CD4-positive, alpha-beta T cell (primary cell): Measurements from ENCODE around the gene UGDH. TPM values are rescaled to one million over a fixed set of nuclear protein-coding genes. Genes with fewer than 3 reads are reported as not detected.
"Not testable (repeated sequence)": the region's sequence is repeated elsewhere in the genome, so short reads cannot be mapped to it uniquely, and the experiment has no call there.

Experiments used
- ATAC-seq: fragments of 200-7000 bp; cut with Tn5 transposase; one replicate; pipeline ENCODE4 v1.10.0; 2022; ENCODE audit warnings: mild to moderate bottlenecking; ENCODE audit not compliant: poor library complexity
- CTCF ChIA-PET: fragments of 350-600 bp; sonication (Branson Sonifier 250); formaldehyde crosslinking; loops from one replicate; lab custom pipeline; 2021; ENCODE audit warnings: antibody characterized with exemption, inconsistent platforms; lab: Charles Lee
- POLR2A ChIA-PET: fragments of 350-600 bp; sonication (Branson Sonifier 250); formaldehyde crosslinking; loops from one replicate; lab custom pipeline; 2021; ENCODE audit warnings: antibody characterized with exemption, inconsistent platforms; lab: Charles Lee
- DNase-seq, 14 experiments: peaks; one replicate each; pipeline ENCODE4 v3.0.0-alpha.2; 2013 to 2020; ENCODE audit warnings: mixed read lengths in 2 of 14
- H3K27ac ChIP-seq, 2 donors: one replicate each; pipeline versions ENCODE4 v1.5.1 to v1.7.0; 2013; ENCODE audit warnings: low read length in 2 of 2, low read depth in 1 of 2, mild to moderate bottlenecking in 1 of 2
- H3K27me3 ChIP-seq, 2 experiments: 1 replicate in 1 of 2; 2 replicates in 1 of 2; pipeline versions ENCODE4 v1.6.1 to v1.7.0; 2013; ENCODE audit warnings: low read length in 2 of 2, control low read depth in 1 of 2, mild to moderate bottlenecking in 1 of 2, moderate library complexity in 1 of 2; ENCODE audit not compliant: insufficient read depth in 2 of 2, control insufficient read depth in 1 of 2
- H3K36me3 ChIP-seq: one replicate; pipeline ENCODE4 v1.6.1; 2013; ENCODE audit warnings: low read length, control low read depth; ENCODE audit not compliant: insufficient read depth
- H3K4me1 ChIP-seq: one replicate; pipeline ENCODE4 v1.6.1; 2013; ENCODE audit warnings: low read length, control low read depth; ENCODE audit not compliant: insufficient read depth
- H3K4me3 ChIP-seq: one replicate; pipeline ENCODE4 v1.5.1; 2013; ENCODE audit warnings: mild to moderate bottlenecking, low read length, moderate library complexity
- H3K9me3 ChIP-seq, 2 experiments: 1 replicate in 1 of 2; 2 replicates in 1 of 2; pipeline versions ENCODE4 v1.6.1 to v1.7.0; 2013; ENCODE audit warnings: low read length in 2 of 2, mild to moderate bottlenecking in 2 of 2, control low read depth in 1 of 2, moderate library complexity in 1 of 2; ENCODE audit not compliant: control insufficient read depth in 1 of 2, insufficient read depth in 1 of 2
- H3K27ac Mint-ChIP-seq: one replicate; pipeline ENCODE4 v1.8.0; 2020; ENCODE audit warnings: mixed read lengths
- H3K27me3 Mint-ChIP-seq: one replicate; pipeline ENCODE4 v1.8.0; 2021; ENCODE audit warnings: mixed read lengths
- H3K36me3 Mint-ChIP-seq: one replicate; pipeline ENCODE4 v1.8.0; 2021; ENCODE audit warnings: low read depth, mixed read lengths
- H3K4me1 Mint-ChIP-seq: one replicate; pipeline ENCODE4 v1.8.0; 2021; ENCODE audit warnings: low read depth, mixed read lengths
- H3K4me3 Mint-ChIP-seq: one replicate; pipeline ENCODE4 v1.8.0; 2020; ENCODE audit warnings: mild to moderate bottlenecking, mixed read lengths
- H3K9me3 Mint-ChIP-seq: one replicate; pipeline ENCODE4 v1.8.0; 2020; ENCODE audit warnings: mixed read lengths
- intact Hi-C, 2 experiments: fragments of 100-400 bp; cut with DNase I in 1 of 2; cut with micrococcal nuclease in 1 of 2; formaldehyde crosslinking; loops; one replicate each; pipeline versions ENCODE4 v1.15.1 to v1.9.0; 2023 to 2025; cut with DNase I, micrococcal nuclease
- total RNA-seq, 174 experiments: library from RNA in 2 of 174; stranded (reverse) in 2 of 174; gene quantifications; one replicate each; pipeline ENCODE4 v1.2.3 and lab custom pipeline; 2021 to 2026
- TF ChIP-seq, protein P1 (sequence below): fragments of 200-600 bp; IDR thresholded peaks from one replicate; pipeline ENCODE4 v1.8.0; 2022; ENCODE audit warnings: antibody characterized with exemption, mild to moderate bottlenecking

Gene UGDH
- total RNA-seq, 2 experiments from 2014 or later = 3.5 to 3.7 TPM

GRCh38 chr4:39516407-39516966, 10.8 kb downstream of the UGDH start:
- Mint-ChIP-seq H3K4me1 (no peaks in the 10 kb centered on the region), H3K27ac (no peak overlapping the region), H3K27me3 (no peaks in the 10 kb centered on the region), H3K36me3 (peaks cover 11% of the 10 kb centered on the region), H3K9me3 (no peaks in the 10 kb centered on the region), H3K4me3 (no peak overlapping the region)
- H3K4me1 ChIP-seq = no peaks in the 10 kb centered on the region
- ChIA-PET CTCF (no interaction called here), POLR2A (no interaction called here)
- intact Hi-C loops = no loop called here
- ATAC-seq = no peak
- DNase-seq = no peak
- TF ChIP-seq, protein P1, sequence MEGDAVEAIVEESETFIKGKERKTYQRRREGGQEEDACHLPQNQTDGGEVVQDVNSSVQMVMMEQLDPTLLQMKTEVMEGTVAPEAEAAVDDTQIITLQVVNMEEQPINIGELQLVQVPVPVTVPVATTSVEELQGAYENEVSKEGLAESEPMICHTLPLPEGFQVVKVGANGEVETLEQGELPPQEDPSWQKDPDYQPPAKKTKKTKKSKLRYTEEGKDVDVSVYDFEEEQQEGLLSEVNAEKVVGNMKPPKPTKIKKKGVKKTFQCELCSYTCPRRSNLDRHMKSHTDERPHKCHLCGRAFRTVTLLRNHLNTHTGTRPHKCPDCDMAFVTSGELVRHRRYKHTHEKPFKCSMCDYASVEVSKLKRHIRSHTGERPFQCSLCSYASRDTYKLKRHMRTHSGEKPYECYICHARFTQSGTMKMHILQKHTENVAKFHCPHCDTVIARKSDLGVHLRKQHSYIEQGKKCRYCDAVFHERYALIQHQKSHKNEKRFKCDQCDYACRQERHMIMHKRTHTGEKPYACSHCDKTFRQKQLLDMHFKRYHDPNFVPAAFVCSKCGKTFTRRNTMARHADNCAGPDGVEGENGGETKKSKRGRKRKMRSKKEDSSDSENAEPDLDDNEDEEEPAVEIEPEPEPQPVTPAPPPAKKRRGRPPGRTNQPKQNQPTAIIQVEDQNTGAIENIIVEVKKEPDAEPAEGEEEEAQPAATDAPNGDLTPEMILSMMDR = no peak
- H3K36me3 ChIP-seq = peaks cover 7% of the 10 kb centered on the region
- no peaks in the 10 kb centered on the region for H3K27me3 ChIP-seq
- H3K4me3 ChIP-seq = no peak overlapping the region
- H3K27ac ChIP-seq = no peak overlapping the region
- no peaks in the 10 kb centered on the region for H3K9me3 ChIP-seq

DNA sequence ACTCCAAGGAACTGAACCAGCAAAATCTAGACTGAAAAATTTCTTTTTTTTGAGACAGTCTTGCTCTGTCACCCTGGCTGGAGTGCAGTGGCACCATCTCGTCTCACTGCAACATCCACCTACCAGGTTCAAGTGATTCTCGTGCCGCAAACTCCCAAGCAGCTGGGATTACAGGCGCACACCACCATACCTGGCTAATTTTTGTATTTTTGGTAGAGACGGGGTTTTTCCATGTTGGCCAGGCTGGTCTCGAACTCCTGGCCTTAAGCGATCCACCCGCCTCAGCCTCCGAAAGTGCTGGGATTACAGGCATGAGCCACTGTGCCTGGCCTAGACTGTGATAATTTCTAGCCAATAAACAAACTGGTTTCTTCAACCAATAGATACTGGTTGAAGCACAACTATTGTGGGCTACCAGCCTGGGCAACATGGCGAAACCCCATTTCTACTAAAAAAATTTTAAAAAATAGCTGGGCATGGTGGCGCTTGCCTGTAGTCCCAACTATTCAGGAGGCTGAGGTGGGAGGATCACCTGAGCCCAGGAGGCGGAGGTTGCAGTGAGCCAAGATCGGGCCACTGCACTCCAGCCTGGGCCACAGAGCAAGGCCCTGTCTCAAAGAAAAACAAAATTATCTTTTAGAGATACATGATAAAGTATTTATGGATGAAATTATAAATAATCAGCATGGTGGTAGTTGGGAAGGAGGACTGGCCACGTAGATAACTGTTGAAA, 11.4 kb downstream of the UGDH start:
- H3K4me3 ChIP-seq, H3K27me3 Mint-ChIP-seq, H3K4me3 Mint-ChIP-seq, H3K27ac ChIP-seq, H3K36me3 ChIP-seq, H3K27ac Mint-ChIP-seq, H3K9me3 ChIP-seq, H3K4me1 Mint-ChIP-seq, H3K27me3 ChIP-seq, DNase-seq, H3K9me3 Mint-ChIP-seq, POLR2A ChIA-PET, intact Hi-C loops, CTCF ChIA-PET, H3K4me1 ChIP-seq, ATAC-seq: not testable (repeated sequence)
- H3K36me3 Mint-ChIP-seq = peaks cover 12% of the 10 kb centered on the region

GRCh38 chr4:39514888-39515401, 12.3 kb downstream of the UGDH start:
- no peaks in the 10 kb centered on the region for H3K9me3 ChIP-seq
- Mint-ChIP-seq H3K9me3 (no peaks in the 10 kb centered on the region), H3K36me3 (peaks cover 21% of the 10 kb centered on the region), H3K4me3 (no peak overlapping the region), H3K27ac (no peak overlapping the region), H3K27me3 (no peaks in the 10 kb centered on the region), H3K4me1 (no peaks in the 10 kb centered on the region)
- intact Hi-C loops = no loop called here
- DNase-seq (no peak), ATAC-seq (no peak)
- H3K27ac ChIP-seq = no peak overlapping the region
- TF ChIP-seq, protein P1 = no peak
- H3K4me3 ChIP-seq = no peak overlapping the region
- H3K36me3 ChIP-seq = peaks cover 17% of the 10 kb centered on the region
- H3K4me1 ChIP-seq = no peaks in the 10 kb centered on the region
- ChIA-PET POLR2A (no interaction called here), CTCF (no interaction called here)
- no peaks in the 10 kb centered on the region for H3K27me3 ChIP-seq

GRCh38 chr4:39514266-39514665, 13.0 kb downstream of the UGDH start:
- peaks cover 24% of the 10 kb centered on the region for H3K36me3 ChIP-seq
- CTCF ChIA-PET, H3K27ac ChIP-seq, DNase-seq, H3K9me3 Mint-ChIP-seq, H3K4me1 ChIP-seq, ATAC-seq, H3K4me1 Mint-ChIP-seq, intact Hi-C loops, H3K4me3 ChIP-seq, POLR2A ChIA-PET, H3K27me3 Mint-ChIP-seq, H3K9me3 ChIP-seq, H3K27ac Mint-ChIP-seq, H3K4me3 Mint-ChIP-seq, H3K27me3 ChIP-seq: not testable (repeated sequence)
- peaks cover 27% of the 10 kb centered on the region for H3K36me3 Mint-ChIP-seq
